Transverse colon (tissue), 4 donors: ENCODE results near the gene KREMEN1.

Experiments used
- POLR2AphosphoS5 ChIP-seq, 3 donors: sonication (generic); formaldehyde crosslinking; IDR thresholded peaks; one replicate each; pipeline ENCODE4 v1.6.1; 2016; ENCODE audit warnings: antibody characterized with exemption in 3 of 3
- TF ChIP-seq, protein P1 (sequence below), 5 experiments: fragments of 200-600 bp in 3 of 5; fragments of 450-650 bp in 2 of 5; sonication (generic) in 3 of 5; IDR thresholded peaks; 1 replicate in 2 of 5; 2 replicates in 3 of 5; pipeline ENCODE4 v1.5.1; 2016 to 2017; ENCODE audit warnings: antibody characterized with exemption in 5 of 5, inconsistent platforms in 3 of 5, mild to moderate bottlenecking in 2 of 5, moderate library complexity in 1 of 5

DNA sequence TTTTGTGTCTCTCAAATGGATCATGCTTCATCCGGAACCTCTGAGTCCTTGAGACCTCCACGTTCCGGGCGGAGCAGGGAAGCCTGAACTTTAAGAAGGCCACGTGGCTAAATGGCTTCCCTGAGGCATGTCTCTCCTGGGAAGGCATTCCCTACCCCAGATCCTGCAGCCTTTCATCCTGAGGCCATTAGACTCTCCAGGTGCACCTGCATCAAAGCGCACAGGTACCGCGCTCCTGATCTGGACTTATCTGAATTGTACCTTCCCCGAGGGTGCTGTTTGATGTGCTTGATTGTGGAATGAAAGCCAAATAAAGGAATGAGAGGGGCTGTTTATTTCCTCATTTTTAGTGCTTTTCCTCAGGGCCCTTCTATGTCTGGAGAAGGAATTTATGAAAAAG is 33.7 kb upstream of the KREMEN1 start:
- no peak for TF ChIP-seq POLR2AphosphoS5 (IDR thresholded peaks at IDR 0.05)
- TF ChIP-seq, protein P1, sequence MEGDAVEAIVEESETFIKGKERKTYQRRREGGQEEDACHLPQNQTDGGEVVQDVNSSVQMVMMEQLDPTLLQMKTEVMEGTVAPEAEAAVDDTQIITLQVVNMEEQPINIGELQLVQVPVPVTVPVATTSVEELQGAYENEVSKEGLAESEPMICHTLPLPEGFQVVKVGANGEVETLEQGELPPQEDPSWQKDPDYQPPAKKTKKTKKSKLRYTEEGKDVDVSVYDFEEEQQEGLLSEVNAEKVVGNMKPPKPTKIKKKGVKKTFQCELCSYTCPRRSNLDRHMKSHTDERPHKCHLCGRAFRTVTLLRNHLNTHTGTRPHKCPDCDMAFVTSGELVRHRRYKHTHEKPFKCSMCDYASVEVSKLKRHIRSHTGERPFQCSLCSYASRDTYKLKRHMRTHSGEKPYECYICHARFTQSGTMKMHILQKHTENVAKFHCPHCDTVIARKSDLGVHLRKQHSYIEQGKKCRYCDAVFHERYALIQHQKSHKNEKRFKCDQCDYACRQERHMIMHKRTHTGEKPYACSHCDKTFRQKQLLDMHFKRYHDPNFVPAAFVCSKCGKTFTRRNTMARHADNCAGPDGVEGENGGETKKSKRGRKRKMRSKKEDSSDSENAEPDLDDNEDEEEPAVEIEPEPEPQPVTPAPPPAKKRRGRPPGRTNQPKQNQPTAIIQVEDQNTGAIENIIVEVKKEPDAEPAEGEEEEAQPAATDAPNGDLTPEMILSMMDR (IDR thresholded peaks at IDR 0.05): no peak
